HG02623 (cell line): ENCODE results near the gene SLC27A5.
"Not testable (repeated sequence)": the region's sequence is repeated elsewhere in the genome, so short reads cannot be mapped to it uniquely, and the experiment has no call there.

Experiments used
- ATAC-seq: cut with Tn5 transposase; IDR thresholded peaks from one replicate; pipeline ENCODE4 v1.9.1; 2021; ENCODE audit warnings: moderate library complexity; ENCODE audit not compliant: unreplicated experiment

The SLC27A5 gene

GRCh38 chr19:58531034-58531840, 19.4 kb upstream of the SLC27A5 start:
- ATAC-seq, result no peak

GRCh38 chr19:58529405-58529804, 17.6 kb upstream of the SLC27A5 start:
- ATAC-seq, result no peak

GRCh38 chr19:58522709-58523108, 10.9 kb upstream of the SLC27A5 start:
- ATAC-seq, result no peak

GRCh38 chr19:58521651-58522050, 9.9 kb upstream of the SLC27A5 start:
- no peak for ATAC-seq

GRCh38 chr19:58520257-58520599, 8.4 kb upstream of the SLC27A5 start:
- no peak for ATAC-seq

- ATAC-seq, result peak; percentile 71
Observed at GRCh38 chr19:58519355-58520256, 7.8 kb upstream of the SLC27A5 start, which contains the start of gene ZBTB45. ZBTB45 (minus strand) TSS chr19:58519810; CDS start chr19:58517673, 2,137 bp downstream.

GRCh38 chr19:58519087-58519354, 7.2 kb upstream of the SLC27A5 start:
- ATAC-seq, result peak; percentile 4

- ATAC-seq, result no peak
Observed at GRCh38 chr19:58518256-58519086, 6.7 kb upstream of the SLC27A5 start.

GRCh38 chr19:58516964-58517833, 5.4 kb upstream of the SLC27A5 start:
- ATAC-seq, result no peak

- ATAC-seq, result no peak
Observed at GRCh38 chr19:58516246-58516836, 4.5 kb upstream of the SLC27A5 start.

GRCh38 chr19:58515259-58515658, 3.5 kb upstream of the SLC27A5 start:
- ATAC-seq, result no peak

- no peak for ATAC-seq
Observed at GRCh38 chr19:58514564-58515022, 2.8 kb upstream of the SLC27A5 start.

- ATAC-seq, result peak; percentile 64
Observed at GRCh38 chr19:58513694-58514563, 2.1 kb upstream of the SLC27A5 start.

GRCh38 chr19:58513213-58513693, 1.5 kb upstream of the SLC27A5 start:
- no peak for ATAC-seq

GRCh38 chr19:58510084-58510862, 1.5 kb downstream of the SLC27A5 start:
- no peak for ATAC-seq

GRCh38 chr19:58509731-58510083, 2.1 kb downstream of the SLC27A5 start:
- ATAC-seq, result no peak

- ATAC-seq, result not testable (repeated sequence)
Observed at GRCh38 chr19:58507602-58508223, 4.1 kb downstream of the SLC27A5 start.

- no peak for ATAC-seq
Observed at GRCh38 chr19:58500242-58500641, 11.6 kb downstream of the SLC27A5 start.
